ENCODE data around the gene HOXB4.

Gene HOXB4

GRCh38 chr17:48601539-48602425 is 23.6 kb upstream of the HOXB4 start:
- DNase-seq (ENCODE audit: low read depth): no peak

DNA sequence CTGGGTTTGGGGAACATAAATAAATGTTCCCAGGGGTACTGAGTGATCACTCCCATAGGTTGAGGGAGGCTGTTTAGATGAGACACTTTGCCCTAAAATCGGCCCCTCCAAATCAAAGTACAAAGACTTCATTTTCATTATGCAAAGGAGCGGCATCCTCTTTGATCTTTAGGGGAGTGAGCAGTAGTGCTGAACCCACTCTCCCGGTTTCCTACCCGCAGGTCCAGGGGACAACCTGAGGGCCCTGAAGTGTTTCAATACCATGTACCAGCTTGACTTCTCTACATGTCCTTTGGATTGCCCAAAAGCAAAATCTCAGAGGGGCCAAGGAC is 23.0 kb upstream of the HOXB4 start:
- DNase-seq (ENCODE audit: low read depth): no peak

- no peak for DNase-seq (ENCODE audit: low read depth)
Observed at GRCh38 chr17:48600244-48601098, 22.3 kb upstream of the HOXB4 start.

DNA sequence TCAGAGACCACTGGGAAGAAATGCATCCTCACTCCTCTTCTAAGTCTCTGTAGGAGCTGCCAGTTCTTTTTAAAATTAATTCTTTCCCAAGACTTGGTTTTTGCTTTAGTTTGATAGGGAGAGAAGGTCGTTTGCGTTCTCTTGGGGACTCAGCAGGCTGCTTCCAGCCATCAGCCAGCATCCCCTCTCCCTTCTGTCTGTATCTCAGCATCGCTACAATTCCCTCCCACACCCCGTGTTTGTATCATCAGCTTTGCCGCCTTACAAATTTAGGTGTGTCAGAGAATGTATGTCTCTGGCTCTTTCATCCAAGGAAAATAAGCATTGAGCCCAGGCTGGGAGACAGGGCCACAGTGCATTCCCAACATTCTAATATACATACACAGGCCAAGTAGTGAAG is 21.2 kb upstream of the HOXB4 start:
- DNase-seq (ENCODE audit: low read depth): no peak

DNA sequence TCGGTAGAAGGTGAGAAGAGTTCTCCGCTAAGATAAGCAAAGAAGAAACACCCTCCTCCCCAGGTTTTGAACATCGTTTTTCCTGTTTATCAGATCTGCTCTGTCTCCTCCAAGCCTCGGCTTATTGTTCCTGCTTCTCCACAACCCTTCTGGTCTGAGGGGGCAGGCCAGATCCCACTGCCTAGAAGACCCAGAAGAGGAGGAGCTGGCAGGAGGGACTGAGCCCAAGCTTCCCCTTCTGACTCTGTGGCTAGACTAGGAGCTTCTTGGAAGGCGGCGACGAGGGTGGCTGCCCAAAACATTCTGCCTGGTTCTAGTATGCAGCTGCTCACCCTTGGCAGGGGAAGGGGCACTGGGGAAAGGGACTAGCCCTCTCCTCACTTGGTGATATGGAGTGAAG is 20.6 kb upstream of the HOXB4 start:
- DNase-seq (ENCODE audit: low read depth): no peak

DNA sequence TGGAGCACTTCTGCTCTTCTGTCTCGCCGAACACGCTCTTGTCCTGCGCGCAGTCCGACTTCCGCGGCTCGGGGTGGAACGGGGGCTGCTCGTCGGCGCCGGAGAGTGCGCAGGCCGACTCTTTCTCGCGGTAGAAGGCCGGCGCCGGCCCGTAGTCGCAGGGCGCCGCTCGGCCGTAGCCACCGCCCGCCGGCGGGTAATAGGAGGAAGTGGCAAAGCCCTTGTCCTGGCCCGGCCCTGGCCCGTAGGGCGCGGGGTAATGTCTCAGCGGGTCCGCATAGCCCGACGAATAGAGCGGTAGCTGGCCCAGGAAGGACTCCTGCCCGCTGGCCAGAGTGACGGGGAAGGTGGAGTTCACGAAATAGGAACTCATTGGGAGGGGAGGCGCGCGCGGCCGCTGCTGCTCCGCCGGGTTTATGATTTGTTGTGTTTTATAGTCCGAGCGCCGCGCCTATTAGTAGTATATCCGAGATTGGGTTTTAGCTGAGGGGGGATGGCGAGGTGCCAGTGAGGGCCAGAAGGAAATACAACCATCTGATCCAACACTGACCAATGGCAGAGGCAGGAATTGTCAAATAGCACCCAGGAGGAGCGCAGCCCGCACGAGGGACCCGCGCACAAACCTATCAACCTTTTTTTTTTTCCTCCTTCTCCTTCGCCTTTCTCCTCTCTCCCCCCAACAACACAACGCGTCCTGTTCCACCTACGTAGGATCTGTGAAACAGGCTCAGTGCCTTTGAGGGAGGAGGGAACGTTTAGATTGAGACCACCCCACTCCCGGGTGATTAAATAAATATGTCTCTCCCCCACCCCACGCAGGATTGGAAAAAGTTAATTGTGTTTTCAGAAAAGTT is 19.9 kb upstream of the HOXB4 start:
- no peak for DNase-seq (ENCODE audit: low read depth)

GRCh38 chr17:48597528-48597777 is 19.3 kb upstream of the HOXB4 start:
- DNase-seq (ENCODE audit: low read depth): no peak

GRCh38 chr17:48596735-48597527 is 18.8 kb upstream of the HOXB4 start:
- no peak for DNase-seq (ENCODE audit: low read depth)

DNA sequence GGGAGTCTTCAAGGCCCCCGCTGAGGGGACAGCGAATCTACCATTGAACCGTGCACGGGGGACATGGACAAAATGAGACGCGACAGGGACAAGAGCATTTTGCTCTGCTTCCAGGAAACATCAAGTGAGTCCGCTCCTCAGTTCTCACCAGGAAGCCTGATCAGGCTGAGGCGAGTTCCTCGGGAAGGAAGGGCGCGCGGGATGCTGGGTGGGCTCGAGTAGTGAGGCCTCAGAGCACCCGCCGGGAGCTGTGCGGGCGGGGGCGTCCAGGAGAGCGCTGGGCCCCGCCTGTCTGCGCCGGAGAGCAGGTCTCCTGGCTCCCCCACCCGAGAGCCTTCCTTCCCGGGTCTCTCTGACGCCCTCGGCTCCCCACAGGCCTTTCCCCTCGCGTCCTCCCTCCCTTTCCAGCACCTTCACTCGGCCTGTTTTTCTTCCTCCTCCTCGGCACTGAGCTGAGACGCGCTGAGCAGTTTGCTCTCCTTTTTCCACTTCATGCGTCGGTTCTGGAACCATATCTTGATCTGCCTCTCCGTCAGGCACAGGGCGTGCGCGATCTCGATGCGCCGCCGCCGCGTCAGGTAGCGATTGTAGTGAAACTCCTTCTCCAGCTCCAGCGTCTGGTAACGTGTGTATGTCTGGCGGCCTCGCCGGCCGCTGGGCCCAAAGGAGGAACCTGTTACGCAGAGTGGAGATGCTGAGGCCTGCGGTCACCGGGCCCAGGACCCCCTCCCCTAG is 18.0 kb upstream of the HOXB4 start:
- DNase-seq (ENCODE audit: low read depth): no peak

DNA sequence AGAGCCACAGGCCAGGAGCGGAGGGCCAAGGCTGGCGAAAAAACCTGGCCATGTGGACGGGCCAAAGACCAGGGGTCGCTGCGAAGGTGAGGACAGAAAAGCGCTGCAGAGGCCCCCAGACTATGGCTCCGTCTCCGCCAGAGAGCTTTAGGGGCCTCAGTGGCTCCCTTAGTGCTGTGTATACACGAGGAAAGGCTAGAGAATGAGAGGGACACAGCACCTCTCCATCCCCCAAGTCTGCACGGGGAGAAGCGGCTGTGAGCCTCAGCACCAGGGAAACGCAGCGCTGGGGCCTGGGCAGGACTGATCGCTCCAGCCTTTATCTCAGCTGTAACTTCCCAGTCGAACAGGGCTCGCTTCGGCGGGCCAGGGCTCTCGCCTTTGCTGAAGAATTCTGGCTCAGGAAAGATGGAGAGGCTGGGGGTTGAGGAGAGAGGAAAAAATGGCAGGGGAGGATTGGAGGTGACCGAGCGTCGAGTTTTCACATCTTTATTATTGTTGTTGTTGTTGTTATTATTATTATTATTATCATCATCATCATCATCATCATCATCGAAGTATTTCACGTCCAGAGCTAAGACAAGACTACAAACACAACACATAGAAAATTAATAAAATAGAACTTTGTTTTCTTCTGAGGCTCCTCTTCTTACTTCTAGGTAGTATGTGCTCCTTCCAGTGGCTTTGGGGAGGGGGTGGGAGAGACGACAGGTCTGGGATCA is 17.3 kb upstream of the HOXB4 start:
- DNase-seq (ENCODE audit: low read depth): no peak

- no peak for DNase-seq (ENCODE audit: low read depth)
Observed at GRCh38 chr17:48594538-48595277, 16.6 kb upstream of the HOXB4 start.

DNA sequence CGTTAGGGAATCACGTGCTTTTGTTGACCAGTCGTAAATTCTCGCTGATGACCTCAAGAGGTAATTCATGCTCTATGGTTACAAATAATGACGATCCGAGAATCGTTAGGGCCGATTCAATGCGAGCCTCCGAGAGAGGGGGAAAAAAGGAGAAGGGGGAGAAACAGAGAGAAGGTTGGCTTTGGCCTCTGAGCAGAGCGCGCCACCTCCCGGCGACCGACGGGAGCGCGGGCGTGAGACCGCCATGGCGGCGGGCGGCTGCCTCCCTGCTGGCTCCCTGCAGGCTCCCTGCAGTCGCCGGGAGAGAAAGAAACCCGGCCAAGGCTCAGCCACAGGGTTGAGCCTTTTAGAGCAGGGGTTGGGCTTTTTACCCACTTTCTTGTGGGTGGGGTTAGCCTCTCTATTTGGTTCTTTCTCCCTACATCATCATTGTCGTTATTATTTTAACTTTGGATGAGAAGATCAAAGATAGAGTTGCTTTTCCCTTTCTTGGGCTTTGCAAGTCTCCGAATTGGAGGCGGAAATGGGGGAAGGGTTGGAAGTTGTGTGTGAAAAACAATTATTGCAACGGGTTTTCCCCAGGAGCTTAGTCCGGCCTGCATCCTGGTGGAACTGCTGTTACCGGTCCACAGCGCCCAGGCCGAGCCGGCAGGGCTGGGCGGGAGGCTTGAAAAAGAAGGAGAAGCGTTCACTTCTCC is 15.8 kb upstream of the HOXB4 start:
- peak; percentile 69 for DNase-seq (ENCODE audit: low read depth)

- no peak for DNase-seq (ENCODE audit: low read depth)
Observed at GRCh38 chr17:48593126-48593829, 15.1 kb upstream of the HOXB4 start, which contains the start of gene HOXB5. Gene HOXB5 (minus strand): TSS chr17:48593779. CDS start chr17:48593682, 97 bp downstream.

GRCh38 chr17:48592577-48592976 is 14.4 kb upstream of the HOXB4 start:
- no peak for DNase-seq (ENCODE audit: low read depth)

DNA sequence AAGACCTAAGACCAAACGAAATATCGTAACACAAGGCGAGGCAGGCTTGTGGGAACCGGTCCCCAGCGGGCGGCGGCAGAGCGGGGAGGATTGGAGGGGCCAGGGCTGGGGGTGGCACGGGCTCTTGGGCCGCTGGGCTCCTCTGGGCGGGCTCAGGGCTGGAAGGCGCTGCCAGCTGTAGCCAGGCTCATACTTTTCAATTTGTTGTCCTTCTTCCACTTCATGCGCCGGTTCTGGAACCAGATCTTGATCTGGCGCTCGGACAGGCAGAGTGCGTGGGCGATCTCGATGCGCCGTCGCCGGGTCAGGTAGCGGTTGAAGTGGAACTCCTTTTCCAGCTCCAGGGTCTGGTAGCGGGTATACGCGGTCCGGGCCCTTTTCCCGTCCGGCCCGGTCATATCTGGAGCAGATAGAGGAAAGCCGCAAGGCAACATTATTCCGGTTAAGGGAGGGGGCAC is 13.9 kb upstream of the HOXB4 start:
- DNase-seq (ENCODE audit: low read depth): no peak

DNA sequence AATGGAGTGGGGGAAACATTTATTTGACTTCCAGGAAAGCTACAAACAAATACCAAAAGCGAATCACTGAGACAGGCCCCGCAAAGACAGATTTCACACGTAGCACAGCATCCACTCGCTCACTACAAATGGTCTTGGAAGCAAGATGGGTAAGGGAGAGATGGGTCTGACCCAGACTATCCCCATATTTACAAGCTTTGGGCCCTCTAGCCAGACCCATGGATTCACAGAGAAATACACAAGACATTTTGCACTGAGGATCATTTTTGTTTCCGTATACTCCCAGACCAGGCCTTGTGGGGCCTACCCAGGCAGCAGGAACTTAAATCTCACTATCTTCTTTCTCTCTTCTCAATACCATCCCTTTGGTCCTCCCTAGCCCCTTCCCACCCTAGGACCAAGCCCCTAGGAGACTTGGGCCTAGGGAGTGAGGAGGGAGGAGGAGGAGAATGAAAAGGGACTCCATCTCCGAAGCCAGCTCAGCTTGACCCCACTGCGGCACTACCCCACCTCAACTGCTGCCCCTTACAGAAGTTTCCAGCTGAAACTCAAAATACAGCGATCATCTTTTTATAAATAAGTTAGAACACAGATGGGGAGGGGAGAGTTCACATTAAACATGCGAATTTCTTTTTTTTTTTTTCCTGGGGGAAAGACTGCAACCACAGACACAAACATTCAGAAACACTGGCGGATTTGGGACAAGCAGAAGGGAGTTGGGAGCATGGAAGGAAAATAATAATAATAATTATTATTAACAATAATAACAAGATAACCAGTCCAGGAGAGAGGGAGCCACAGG is 13.3 kb upstream of the HOXB4 start:
- no peak for DNase-seq (ENCODE audit: low read depth)

DNA sequence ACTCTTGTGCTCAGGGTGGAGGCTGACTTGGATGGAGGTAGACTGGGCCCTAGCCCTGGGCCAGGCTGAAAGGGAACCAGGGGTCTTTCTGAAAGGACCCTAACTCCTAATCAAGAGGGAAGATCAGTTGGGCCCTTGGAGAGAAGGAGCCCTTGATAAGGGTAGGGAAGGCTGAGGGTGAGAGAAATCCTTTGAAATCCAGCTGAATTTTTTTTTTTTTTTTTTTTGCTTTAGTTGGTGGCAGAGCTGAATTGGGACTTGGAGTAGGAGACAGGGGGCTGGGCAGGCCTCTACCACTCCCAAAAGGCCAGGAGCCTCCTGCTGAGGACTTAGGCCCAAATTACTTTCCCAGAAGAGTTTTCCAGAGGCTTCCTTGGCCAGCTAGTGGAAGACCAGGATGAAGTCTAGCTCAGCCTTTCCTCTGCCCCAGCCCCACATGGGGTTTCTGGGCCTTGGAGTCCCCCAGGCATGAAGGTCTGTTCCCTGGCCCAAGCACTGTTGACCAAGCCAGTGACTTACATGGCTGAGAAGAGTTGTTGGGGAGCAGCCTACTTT is 12.5 kb upstream of the HOXB4 start:
- no peak for DNase-seq (ENCODE audit: low read depth)

Data from T follicular helper cell (primary cell).